SU-DHL-6 (cell line): Measurements from ENCODE around the gene BMP2K.

Experiments
- H2AFZ ChIP-seq: fragments of 200-600 bp; sonication (generic); 2 replicates; pipeline ENCODE4 v1.6.1; 2014; ENCODE audit warnings: low read depth, mild to moderate bottlenecking, moderate library complexity, mixed read lengths, antibody characterized with exemption, low read length; ENCODE audit not compliant: severe bottlenecking
- H3F3A ChIP-seq: fragments of 200-600 bp; shearing (Covaris generic); 2 replicates; pipeline ENCODE4 v1.6.0; 2016; ENCODE audit warnings: antibody characterized with exemption, mild to moderate bottlenecking; ENCODE audit not compliant: insufficient read depth
- H3K27ac ChIP-seq: fragments of 200-600 bp; sonication (generic); 2 replicates; pipeline ENCODE4 v1.5.1; 2016; ENCODE audit warnings: low read depth, mild to moderate bottlenecking, low read length, moderate library complexity, mixed read lengths
- H3K27me3 ChIP-seq: fragments of 200-600 bp; sonication (generic), shearing (Covaris generic); 2 replicates; pipeline ENCODE4 v1.6.0; 2014; ENCODE audit warnings: mild to moderate bottlenecking, low read length
- H3K36me3 ChIP-seq: fragments of 200-600 bp; sonication (generic); 2 replicates; pipeline ENCODE4 v1.6.1; 2014; ENCODE audit warnings: mild to moderate bottlenecking, low read length, mixed read lengths
- H3K4me2 ChIP-seq: fragments of 300-600, 200-600 bp; shearing (Covaris generic), sonication (generic); 2 replicates; pipeline ENCODE4 v1.6.0; 2014; ENCODE audit warnings: low read length, low read depth, mild to moderate bottlenecking; ENCODE audit not compliant: poor library complexity, severe bottlenecking
- H3K4me3 ChIP-seq: fragments of 200-600 bp; sonication (generic); 2 replicates; pipeline ENCODE4 v1.5.1; 2014; ENCODE audit warnings: antibody characterized with exemption, low read length, mild to moderate bottlenecking, mixed read lengths; ENCODE audit not compliant: insufficient read depth, poor library complexity, severe bottlenecking
- H3K79me2 ChIP-seq: fragments of 200-600 bp; sonication (generic); 2 replicates; pipeline ENCODE4 v1.6.1; 2014; ENCODE audit warnings: mild to moderate bottlenecking, low read length, moderate library complexity; ENCODE audit not compliant: insufficient read depth
- H3K9ac ChIP-seq: fragments of 200-600 bp; sonication (generic); 2 replicates; pipeline ENCODE4 v1.7.0; 2014; ENCODE audit warnings: mild to moderate bottlenecking, low read length
- H3K9me2 ChIP-seq: fragments of 200-600 bp; sonication (generic); replicated peaks from 2 replicates; pipeline ENCODE4 v1.6.1; 2014; ENCODE audit warnings: low read length; ENCODE audit not compliant: insufficient read depth
- H3K9me3 ChIP-seq: fragments of 200-600 bp; sonication (generic); 2 replicates; pipeline ENCODE4 v1.6.1; 2014; ENCODE audit warnings: low read length, mixed read lengths; ENCODE audit not compliant: insufficient read depth
- H4K20me1 ChIP-seq: fragments of 200-600 bp; sonication (generic); 2 replicates; pipeline ENCODE4 v1.6.1; 2014; ENCODE audit warnings: low read depth, mild to moderate bottlenecking, antibody characterized with exemption, low read length, moderate library complexity, mixed read lengths
- CTCF ChIP-seq: fragments of 200-600 bp; sonication (generic); IDR thresholded peaks from one replicate; pipeline ENCODE4 v1.5.1; 2017; ENCODE audit warnings: antibody characterized with exemption, mild to moderate bottlenecking, low read length, moderate library complexity; ENCODE audit not compliant: insufficient read depth, poor library complexity, severe bottlenecking
- EZH2phosphoT487 ChIP-seq: fragments of 200-600 bp; sonication (generic), shearing (Covaris generic); conservative IDR thresholded peaks from 2 replicates; pipeline ENCODE4 v1.6.1; 2018; ENCODE audit warnings: mild to moderate bottlenecking, antibody characterized with exemption, low read length, moderate library complexity, mixed read lengths

BMP2K gene

DNA sequence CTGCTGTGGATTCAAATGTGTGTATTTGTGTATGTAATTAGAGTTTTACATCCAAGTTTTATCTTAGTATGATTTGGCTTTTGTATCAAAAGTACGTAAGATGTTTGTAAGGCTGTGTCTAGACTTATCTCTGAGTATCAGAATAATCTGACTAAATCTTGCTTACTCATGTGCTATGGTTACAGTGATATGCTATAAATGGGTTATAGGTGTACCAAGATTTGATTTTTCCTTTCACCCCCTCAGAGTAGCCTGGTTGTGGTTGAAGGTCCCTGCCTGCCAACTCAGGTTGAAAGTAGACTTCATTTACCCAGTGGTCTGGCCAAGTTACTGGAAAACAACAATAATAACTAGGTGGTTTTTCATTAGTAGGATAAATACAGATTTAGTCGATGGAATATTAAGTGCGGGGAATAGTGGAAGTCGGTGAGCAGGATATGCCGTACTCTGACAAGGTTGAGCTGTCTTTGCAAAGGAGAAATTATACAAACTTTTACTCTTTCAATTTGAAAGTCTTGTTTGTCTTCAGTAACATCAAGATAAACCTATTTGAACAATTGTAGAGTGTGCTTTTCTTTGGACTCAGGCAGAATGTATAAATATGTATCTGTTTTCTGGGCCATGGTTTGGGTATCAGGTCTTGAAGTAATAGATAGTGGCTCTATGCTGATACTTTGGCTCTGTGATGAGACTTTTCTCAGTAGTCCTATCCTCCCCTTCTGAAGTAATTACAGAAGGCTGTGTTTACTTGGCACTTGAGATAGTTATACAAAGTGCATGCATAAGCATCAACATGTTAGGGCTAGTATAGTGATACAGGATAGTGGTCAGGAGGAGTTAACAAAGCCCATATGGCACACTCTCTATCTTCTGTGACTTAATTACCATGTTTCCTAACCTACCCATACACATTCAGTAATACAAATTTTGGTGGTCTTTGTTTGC is 23.7 kb downstream of the BMP2K start:
- Histone ChIP-seq H3K36me3 (no peaks in the 10 kb centered on the region), H3K79me2 (peaks cover 6% of the 10 kb centered on the region; the same call in 1 of the 2 replicates), H3K27ac (no peak overlapping the region), H2AFZ (no peak overlapping the region), H3K9me2 (no peaks in the 10 kb centered on the region), H3K9ac (no peak overlapping the region), H3F3A (no peaks in the 10 kb centered on the region; the same call in 1 of the 2 replicates), H3K9me3 (no peaks in the 10 kb centered on the region), H3K4me3 (no peak overlapping the region), H3K27me3 (no peaks in the 10 kb centered on the region), H4K20me1 (no peaks in the 10 kb centered on the region), H3K4me2 (no peak overlapping the region)
- TF ChIP-seq EZH2phosphoT487: no peak
- no peak for TF ChIP-seq CTCF

- Histone ChIP-seq H3K9ac (no peak overlapping the region), H3K27me3 (no peaks in the 10 kb centered on the region), H2AFZ (no peak overlapping the region), H3K4me3 (no peak overlapping the region), H3K27ac (no peak overlapping the region), H3K9me3 (no peaks in the 10 kb centered on the region), H3K79me2 (peaks cover 11% of the 10 kb centered on the region; the same call in 1 of the 2 replicates), H3K9me2 (no peaks in the 10 kb centered on the region), H4K20me1 (no peaks in the 10 kb centered on the region), H3K4me2 (no peak overlapping the region), H3K36me3 (no peaks in the 10 kb centered on the region), H3F3A (no peaks in the 10 kb centered on the region; the same call in 1 of the 2 replicates)
- TF ChIP-seq CTCF: no peak
- TF ChIP-seq EZH2phosphoT487: no peak
These were observed 24.8 kb downstream of the BMP2K start for GRCh38 chr4:78800965-78801364.

DNA sequence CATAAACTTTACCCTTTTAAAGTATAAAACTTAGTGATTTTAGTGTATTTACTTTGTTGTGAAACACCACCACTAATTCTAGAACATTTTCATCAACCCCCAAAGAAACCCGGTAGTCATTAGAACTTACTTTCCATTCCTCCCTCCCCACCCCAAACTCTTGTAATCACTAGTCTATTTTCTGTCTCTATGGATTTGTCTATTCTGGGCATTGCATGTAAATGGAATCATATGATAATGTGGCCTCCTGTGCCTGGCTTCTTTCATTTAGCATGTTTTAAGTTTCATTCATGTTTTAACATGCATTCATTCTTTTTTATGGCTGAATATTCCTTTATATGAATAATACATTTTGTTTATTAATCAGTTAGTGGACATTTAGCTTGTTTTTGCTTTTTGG is 27.8 kb downstream of the BMP2K start:
- no peak for TF ChIP-seq CTCF
- H3K4me3 ChIP-seq: no peak overlapping the region
- H3K27ac ChIP-seq: no peak overlapping the region
- peaks cover 11% of the 10 kb centered on the region; the same call in 1 of the 2 replicates for H3K79me2 ChIP-seq
- no peaks in the 10 kb centered on the region for H3K36me3 ChIP-seq
- H3K27me3 ChIP-seq: no peaks in the 10 kb centered on the region
- H4K20me1 ChIP-seq: no peaks in the 10 kb centered on the region
- H3F3A ChIP-seq: no peaks in the 10 kb centered on the region
- H2AFZ ChIP-seq: no peak overlapping the region
- no peak overlapping the region for H3K4me2 ChIP-seq
- no peaks in the 10 kb centered on the region for H3K9me2 ChIP-seq
- H3K9ac ChIP-seq: no peak overlapping the region
- H3K9me3 ChIP-seq: no peaks in the 10 kb centered on the region
